Measurements from ENCODE around the gene QARS1. TPM values are rescaled to one million over a fixed set of nuclear protein-coding genes. Genes with fewer than 3 reads are reported as not detected.

QARS1 gene
- total and polyA plus RNA-seq, 10 of the 15 experiments (the other 5 are each of a cell fraction or from before 2014, with no cell fraction given), result 168 to 476 (median 318) TPM

DNA sequence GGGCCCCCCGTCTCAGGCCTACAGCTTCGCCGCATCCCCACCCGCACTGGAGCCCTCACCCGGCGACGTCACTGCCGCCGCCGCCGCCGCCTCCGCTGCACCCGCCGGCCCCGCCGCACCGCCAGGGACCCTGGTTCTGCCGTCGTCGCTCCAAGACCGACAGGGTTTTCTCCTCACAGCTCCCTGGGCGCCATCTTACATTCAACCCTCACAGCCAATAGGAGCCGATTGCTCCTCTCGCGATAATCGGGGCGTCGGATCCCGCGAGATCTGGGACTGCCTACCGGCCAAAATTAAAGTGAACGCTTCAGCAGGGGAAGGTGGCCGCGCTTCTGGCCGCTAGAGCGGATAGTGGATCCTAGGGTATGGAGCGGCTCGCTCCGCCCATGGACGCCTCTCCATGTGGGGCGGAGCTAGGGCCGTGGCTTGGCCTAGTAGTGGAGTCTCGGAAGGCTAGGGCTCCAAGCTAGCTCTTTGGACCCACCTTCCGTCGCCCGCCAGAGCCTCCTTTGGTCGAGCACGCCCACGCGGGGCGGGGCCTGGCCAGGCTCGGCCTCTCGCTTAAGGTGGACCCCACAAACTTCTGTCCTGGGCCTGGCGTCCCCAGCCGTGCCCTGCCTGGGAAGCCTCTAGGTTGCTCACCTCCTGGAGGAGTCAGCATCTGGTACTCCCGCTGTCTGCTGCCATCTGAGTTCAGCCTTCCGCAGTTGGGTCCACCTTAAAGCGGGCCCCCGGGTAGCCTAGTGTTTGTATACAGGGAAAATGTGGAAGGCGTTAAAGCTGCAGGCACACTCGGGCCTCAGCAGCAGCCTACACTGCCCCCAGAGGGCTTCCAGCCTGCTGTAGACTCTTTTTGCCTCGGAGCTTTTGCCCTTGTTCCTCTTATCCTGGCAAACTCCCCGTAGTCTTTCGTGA, 10.4 kb downstream of the QARS1 start, which contains the start of gene QRICH1 (continued):
- TF ChIP-seq, protein P1, sequence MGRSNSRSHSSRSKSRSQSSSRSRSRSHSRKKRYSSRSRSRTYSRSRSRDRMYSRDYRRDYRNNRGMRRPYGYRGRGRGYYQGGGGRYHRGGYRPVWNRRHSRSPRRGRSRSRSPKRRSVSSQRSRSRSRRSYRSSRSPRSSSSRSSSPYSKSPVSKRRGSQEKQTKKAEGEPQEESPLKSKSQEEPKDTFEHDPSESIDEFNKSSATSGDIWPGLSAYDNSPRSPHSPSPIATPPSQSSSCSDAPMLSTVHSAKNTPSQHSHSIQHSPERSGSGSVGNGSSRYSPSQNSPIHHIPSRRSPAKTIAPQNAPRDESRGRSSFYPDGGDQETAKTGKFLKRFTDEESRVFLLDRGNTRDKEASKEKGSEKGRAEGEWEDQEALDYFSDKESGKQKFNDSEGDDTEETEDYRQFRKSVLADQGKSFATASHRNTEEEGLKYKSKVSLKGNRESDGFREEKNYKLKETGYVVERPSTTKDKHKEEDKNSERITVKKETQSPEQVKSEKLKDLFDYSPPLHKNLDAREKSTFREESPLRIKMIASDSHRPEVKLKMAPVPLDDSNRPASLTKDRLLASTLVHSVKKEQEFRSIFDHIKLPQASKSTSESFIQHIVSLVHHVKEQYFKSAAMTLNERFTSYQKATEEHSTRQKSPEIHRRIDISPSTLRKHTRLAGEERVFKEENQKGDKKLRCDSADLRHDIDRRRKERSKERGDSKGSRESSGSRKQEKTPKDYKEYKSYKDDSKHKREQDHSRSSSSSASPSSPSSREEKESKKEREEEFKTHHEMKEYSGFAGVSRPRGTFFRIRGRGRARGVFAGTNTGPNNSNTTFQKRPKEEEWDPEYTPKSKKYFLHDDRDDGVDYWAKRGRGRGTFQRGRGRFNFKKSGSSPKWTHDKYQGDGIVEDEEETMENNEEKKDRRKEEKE (IDR thresholded peaks at IDR 0.05), result no peak
- no peak for TF ChIP-seq SPI1 (IDR thresholded peaks at IDR 0.05; ENCODE audit: borderline replicate concordance, insufficient read depth, low read depth, low read length)
- TF ChIP-seq MEF2A (IDR thresholded peaks at IDR 0.05; ENCODE audit: insufficient read depth, low read depth, low read length), result 0 out of 2 replicates have a peak, but pooled peaks have one; percentile 18
- TF ChIP-seq NR2C1 (IDR thresholded peaks at IDR 0.05), result peak; percentile 39; the same call in 1 of the 2 replicates
- TF ChIP-seq SREBF1 (IDR thresholded peaks at IDR 0.05; ENCODE audit: low read length), result peak; percentile 8; the same call in 1 of the 2 replicates
- TF ChIP-seq CBX5 (IDR thresholded peaks at IDR 0.05; ENCODE audit: low read depth), result no peak
- peak; percentile 95 for TF ChIP-seq NFYB (IDR thresholded peaks at IDR 0.05; ENCODE audit: insufficient read depth, low read depth, low read length)
- TF ChIP-seq HDAC6 (IDR thresholded peaks at IDR 0.05; ENCODE audit: unreplicated experiment), result peak; percentile 22
- peak; percentile 10; the same call in 1 of the 2 replicates for TF ChIP-seq CREM (IDR thresholded peaks at IDR 0.05; ENCODE audit: low read depth)
- no peak for TF ChIP-seq SUPT20H (IDR thresholded peaks at IDR 0.05; ENCODE audit: borderline replicate concordance, control insufficient read depth, low read depth, low read length)
- peak; percentile 100 for TF ChIP-seq WRNIP1 (IDR thresholded peaks at IDR 0.05; ENCODE audit: borderline replicate concordance, low read depth, low read length)
- peak; percentile 69; the same call in 1 of the 2 replicates for TF ChIP-seq RB1 (IDR thresholded peaks at IDR 0.05; ENCODE audit: borderline replicate concordance)
- 0 out of 2 replicates have a peak, but pooled peaks have one; percentile 49 for TF ChIP-seq ZNF24 (IDR thresholded peaks at IDR 0.05)
- TF ChIP-seq, protein P2, sequence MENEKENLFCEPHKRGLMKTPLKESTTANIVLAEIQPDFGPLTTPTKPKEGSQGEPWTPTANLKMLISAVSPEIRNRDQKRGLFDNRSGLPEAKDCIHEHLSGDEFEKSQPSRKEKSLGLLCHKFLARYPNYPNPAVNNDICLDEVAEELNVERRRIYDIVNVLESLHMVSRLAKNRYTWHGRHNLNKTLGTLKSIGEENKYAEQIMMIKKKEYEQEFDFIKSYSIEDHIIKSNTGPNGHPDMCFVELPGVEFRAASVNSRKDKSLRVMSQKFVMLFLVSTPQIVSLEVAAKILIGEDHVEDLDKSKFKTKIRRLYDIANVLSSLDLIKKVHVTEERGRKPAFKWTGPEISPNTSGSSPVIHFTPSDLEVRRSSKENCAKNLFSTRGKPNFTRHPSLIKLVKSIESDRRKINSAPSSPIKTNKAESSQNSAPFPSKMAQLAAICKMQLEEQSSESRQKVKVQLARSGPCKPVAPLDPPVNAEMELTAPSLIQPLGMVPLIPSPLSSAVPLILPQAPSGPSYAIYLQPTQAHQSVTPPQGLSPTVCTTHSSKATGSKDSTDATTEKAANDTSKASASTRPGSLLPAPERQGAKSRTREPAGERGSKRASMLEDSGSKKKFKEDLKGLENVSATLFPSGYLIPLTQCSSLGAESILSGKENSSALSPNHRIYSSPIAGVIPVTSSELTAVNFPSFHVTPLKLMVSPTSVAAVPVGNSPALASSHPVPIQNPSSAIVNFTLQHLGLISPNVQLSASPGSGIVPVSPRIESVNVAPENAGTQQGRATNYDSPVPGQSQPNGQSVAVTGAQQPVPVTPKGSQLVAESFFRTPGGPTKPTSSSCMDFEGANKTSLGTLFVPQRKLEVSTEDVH (IDR thresholded peaks at IDR 0.05; ENCODE audit: low read depth, partially characterized antibody), result no peak
- TF ChIP-seq PAX8 (IDR thresholded peaks at IDR 0.05), result no peak
- TF ChIP-seq, protein P3, sequence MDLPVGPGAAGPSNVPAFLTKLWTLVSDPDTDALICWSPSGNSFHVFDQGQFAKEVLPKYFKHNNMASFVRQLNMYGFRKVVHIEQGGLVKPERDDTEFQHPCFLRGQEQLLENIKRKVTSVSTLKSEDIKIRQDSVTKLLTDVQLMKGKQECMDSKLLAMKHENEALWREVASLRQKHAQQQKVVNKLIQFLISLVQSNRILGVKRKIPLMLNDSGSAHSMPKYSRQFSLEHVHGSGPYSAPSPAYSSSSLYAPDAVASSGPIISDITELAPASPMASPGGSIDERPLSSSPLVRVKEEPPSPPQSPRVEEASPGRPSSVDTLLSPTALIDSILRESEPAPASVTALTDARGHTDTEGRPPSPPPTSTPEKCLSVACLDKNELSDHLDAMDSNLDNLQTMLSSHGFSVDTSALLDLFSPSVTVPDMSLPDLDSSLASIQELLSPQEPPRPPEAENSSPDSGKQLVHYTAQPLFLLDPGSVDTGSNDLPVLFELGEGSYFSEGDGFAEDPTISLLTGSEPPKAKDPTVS (IDR thresholded peaks at IDR 0.05; ENCODE audit: low read depth, low read length), result no peak
- no peak for TF ChIP-seq ETV6 (conservative IDR thresholded peaks at IDR 0.05 in 1 of 2, IDR thresholded peaks at IDR 0.05 in 1 of 2; ENCODE audit: borderline replicate concordance in 1 of 2, low read depth in 1 of 2)
- no peak for TF ChIP-seq JUND (IDR thresholded peaks at IDR 0.05; ENCODE audit: low read depth, low read length)
- TF ChIP-seq MYB (IDR thresholded peaks at IDR 0.05; ENCODE audit: borderline replicate concordance, low read depth, low read length), result peak; percentile 51; the same call in 1 of the 2 replicates
- no peak for TF ChIP-seq MEF2B (IDR thresholded peaks at IDR 0.05; ENCODE audit: partially characterized antibody, poor library complexity, severe bottlenecking)
